ENCODE results near the gene KCNC1.

KCNC1 gene

GRCh38 chr11:17739945-17740338 lies 5.4 kb downstream of the KCNC1 start:
- no peak for DNase-seq

- no peak for DNase-seq
Measured at GRCh38 chr11:17740649-17741235, 6.2 kb downstream of the KCNC1 start.

GRCh38 chr11:17741487-17741886 lies 6.9 kb downstream of the KCNC1 start:
- no peak for DNase-seq

- DNase-seq, result no peak
Measured at GRCh38 chr11:17742019-17742418, 7.4 kb downstream of the KCNC1 start.

GRCh38 chr11:17743026-17743807 lies 8.6 kb downstream of the KCNC1 start:
- DNase-seq, result no peak

GRCh38 chr11:17743808-17744119 lies 9.2 kb downstream of the KCNC1 start:
- DNase-seq, result no peak

- no peak for DNase-seq
Measured at GRCh38 chr11:17744151-17744940, 9.8 kb downstream of the KCNC1 start.

- no peak for DNase-seq
Measured at GRCh38 chr11:17745023-17745772, 10.6 kb downstream of the KCNC1 start.

GRCh38 chr11:17746096-17746495 lies 11.5 kb downstream of the KCNC1 start:
- no peak for DNase-seq

- DNase-seq, result no peak
Measured at GRCh38 chr11:17747131-17747955, 12.8 kb downstream of the KCNC1 start.

- no peak for DNase-seq
Measured at GRCh38 chr11:17748044-17748443, 13.5 kb downstream of the KCNC1 start.

- no peak for DNase-seq
Measured at GRCh38 chr11:17748761-17749721, 14.5 kb downstream of the KCNC1 start.

- DNase-seq, result no peak
Measured at GRCh38 chr11:17750013-17750800, 15.6 kb downstream of the KCNC1 start.

GRCh38 chr11:17750801-17751165 lies 16.2 kb downstream of the KCNC1 start:
- DNase-seq, result no peak

GRCh38 chr11:17751558-17751957 lies 17.0 kb downstream of the KCNC1 start:
- no peak for DNase-seq

- no peak for DNase-seq
Measured at GRCh38 chr11:17752144-17752543, 17.6 kb downstream of the KCNC1 start.

GRCh38 chr11:17753153-17753552 lies 18.6 kb downstream of the KCNC1 start:
- DNase-seq, result no peak

GRCh38 chr11:17753641-17754040 lies 19.1 kb downstream of the KCNC1 start:
- DNase-seq, result no peak

GRCh38 chr11:17755891-17756290 lies 21.3 kb downstream of the KCNC1 start:
- no peak for DNase-seq
